ENCODE measurements around the gene CASP6. TPM values are rescaled to one million over a fixed set of nuclear protein-coding genes. Genes with fewer than 3 reads are reported as not detected.
"Not testable (repeated sequence)": the region's sequence is repeated elsewhere in the genome, so short reads cannot be mapped to it uniquely, and the experiment has no call there.

Gene CASP6
- total RNA-seq, 1 donor from 2014 or later = 15.0 TPM

DNA sequence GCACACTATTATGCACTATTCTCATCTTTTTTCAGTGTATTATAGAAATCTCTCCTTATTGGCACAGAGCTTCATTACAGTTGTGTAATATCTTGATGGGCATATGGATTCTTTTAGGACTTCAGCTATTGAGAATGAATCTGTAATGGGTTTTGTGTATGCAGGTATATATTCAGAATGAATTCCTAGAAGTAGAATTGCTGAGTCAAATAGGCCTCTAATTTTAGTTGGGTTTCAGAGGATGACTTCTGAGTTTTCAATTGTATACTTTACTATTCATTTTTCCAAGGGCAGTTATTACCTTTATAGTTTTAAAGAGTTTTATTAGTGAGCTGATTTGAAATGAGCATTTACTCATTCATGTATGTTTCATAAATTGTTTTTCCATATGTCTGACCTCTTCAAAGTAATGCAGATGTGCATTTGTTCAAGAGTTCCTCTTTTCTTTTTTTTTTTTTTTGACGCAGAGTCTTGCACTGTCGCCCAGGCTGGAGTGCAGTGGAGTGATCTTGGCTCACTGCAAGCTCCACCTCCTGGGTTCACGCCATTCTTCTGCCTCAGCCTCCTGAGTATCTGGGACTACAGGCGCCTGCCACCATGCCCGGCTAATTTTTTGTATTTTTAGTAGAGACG is 19.5 kb downstream of the CASP6 start:
- H3K9me3 Mint-ChIP-seq (ENCODE audit: unreplicated experiment) = peaks cover 2% of the 10 kb centered on the region
- no peaks in the 10 kb centered on the region for H3K4me1 Mint-ChIP-seq (ENCODE audit: low read depth, unreplicated experiment)
- TF ChIP-seq, protein P1, sequence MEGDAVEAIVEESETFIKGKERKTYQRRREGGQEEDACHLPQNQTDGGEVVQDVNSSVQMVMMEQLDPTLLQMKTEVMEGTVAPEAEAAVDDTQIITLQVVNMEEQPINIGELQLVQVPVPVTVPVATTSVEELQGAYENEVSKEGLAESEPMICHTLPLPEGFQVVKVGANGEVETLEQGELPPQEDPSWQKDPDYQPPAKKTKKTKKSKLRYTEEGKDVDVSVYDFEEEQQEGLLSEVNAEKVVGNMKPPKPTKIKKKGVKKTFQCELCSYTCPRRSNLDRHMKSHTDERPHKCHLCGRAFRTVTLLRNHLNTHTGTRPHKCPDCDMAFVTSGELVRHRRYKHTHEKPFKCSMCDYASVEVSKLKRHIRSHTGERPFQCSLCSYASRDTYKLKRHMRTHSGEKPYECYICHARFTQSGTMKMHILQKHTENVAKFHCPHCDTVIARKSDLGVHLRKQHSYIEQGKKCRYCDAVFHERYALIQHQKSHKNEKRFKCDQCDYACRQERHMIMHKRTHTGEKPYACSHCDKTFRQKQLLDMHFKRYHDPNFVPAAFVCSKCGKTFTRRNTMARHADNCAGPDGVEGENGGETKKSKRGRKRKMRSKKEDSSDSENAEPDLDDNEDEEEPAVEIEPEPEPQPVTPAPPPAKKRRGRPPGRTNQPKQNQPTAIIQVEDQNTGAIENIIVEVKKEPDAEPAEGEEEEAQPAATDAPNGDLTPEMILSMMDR (IDR thresholded peaks at IDR 0.05; ENCODE audit: partially characterized antibody, unreplicated experiment) = no peak
- no peak overlapping the region for H3K27ac Mint-ChIP-seq (ENCODE audit: unreplicated experiment)
- H3K4me3 Mint-ChIP-seq (ENCODE audit: unreplicated experiment) = no peak overlapping the region
- DNase-seq = no peak
- H3K27me3 Mint-ChIP-seq (ENCODE audit: unreplicated experiment) = no peaks in the 10 kb centered on the region
- no peaks in the 10 kb centered on the region for H3K36me3 Mint-ChIP-seq (ENCODE audit: unreplicated experiment)

GRCh38 chr4:109682875-109683274 is 20.4 kb downstream of the CASP6 start:
- H3K9me3 Mint-ChIP-seq (ENCODE audit: unreplicated experiment) = peaks cover 2% of the 10 kb centered on the region
- TF ChIP-seq, protein P1 (IDR thresholded peaks at IDR 0.05; ENCODE audit: partially characterized antibody, unreplicated experiment) = no peak
- H3K4me3 Mint-ChIP-seq (ENCODE audit: unreplicated experiment) = no peak overlapping the region
- H3K4me1 Mint-ChIP-seq (ENCODE audit: low read depth, unreplicated experiment) = no peaks in the 10 kb centered on the region
- DNase-seq = no peak
- H3K36me3 Mint-ChIP-seq (ENCODE audit: unreplicated experiment) = no peaks in the 10 kb centered on the region
- H3K27ac Mint-ChIP-seq (ENCODE audit: unreplicated experiment) = no peak overlapping the region
- H3K27me3 Mint-ChIP-seq (ENCODE audit: unreplicated experiment) = no peaks in the 10 kb centered on the region

GRCh38 chr4:109678925-109679324 is 24.3 kb downstream of the CASP6 start:
- not testable (repeated sequence) for H3K9me3 Mint-ChIP-seq (ENCODE audit: unreplicated experiment); H3K27me3 Mint-ChIP-seq (ENCODE audit: unreplicated experiment); H3K4me1 Mint-ChIP-seq (ENCODE audit: low read depth, unreplicated experiment); H3K27ac Mint-ChIP-seq (ENCODE audit: unreplicated experiment); H3K4me3 Mint-ChIP-seq (ENCODE audit: unreplicated experiment); H3K36me3 Mint-ChIP-seq (ENCODE audit: unreplicated experiment); DNase-seq

DNA sequence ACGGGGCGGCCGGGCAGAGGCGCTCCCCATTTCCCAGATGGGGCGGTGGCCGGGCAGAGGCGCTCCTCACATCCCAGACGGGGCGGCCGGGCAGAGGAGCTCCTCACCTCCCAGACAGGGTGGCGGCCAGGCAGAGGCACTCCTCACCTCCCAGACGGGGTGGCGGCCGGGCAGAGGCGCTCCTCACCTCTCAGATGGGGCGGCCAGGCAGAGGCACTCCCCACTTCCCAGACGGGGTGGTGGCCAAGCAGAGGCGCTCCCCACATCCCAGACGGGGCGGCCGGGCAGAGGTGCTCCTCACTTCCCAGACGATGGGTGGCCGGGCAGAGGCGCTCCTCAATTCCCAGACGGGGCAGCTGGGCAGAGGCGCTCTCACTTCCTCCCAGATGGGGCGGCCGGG is 24.8 kb downstream of the CASP6 start:
- not testable (repeated sequence) for H3K4me1 Mint-ChIP-seq (ENCODE audit: low read depth, unreplicated experiment); H3K27me3 Mint-ChIP-seq (ENCODE audit: unreplicated experiment); H3K27ac Mint-ChIP-seq (ENCODE audit: unreplicated experiment); H3K4me3 Mint-ChIP-seq (ENCODE audit: unreplicated experiment); DNase-seq; H3K36me3 Mint-ChIP-seq (ENCODE audit: unreplicated experiment); H3K9me3 Mint-ChIP-seq (ENCODE audit: unreplicated experiment)

- TF ChIP-seq, protein P1 (IDR thresholded peaks at IDR 0.05; ENCODE audit: partially characterized antibody, unreplicated experiment) = no peak
- H3K27ac Mint-ChIP-seq (ENCODE audit: unreplicated experiment) = no peak overlapping the region
- H3K36me3 Mint-ChIP-seq (ENCODE audit: unreplicated experiment) = no peaks in the 10 kb centered on the region
- H3K4me1 Mint-ChIP-seq (ENCODE audit: low read depth, unreplicated experiment) = no peaks in the 10 kb centered on the region
- no peaks in the 10 kb centered on the region for H3K27me3 Mint-ChIP-seq (ENCODE audit: unreplicated experiment)
- H3K4me3 Mint-ChIP-seq (ENCODE audit: unreplicated experiment) = no peak overlapping the region
- DNase-seq = no peak
- peaks cover 2% of the 10 kb centered on the region for H3K9me3 Mint-ChIP-seq (ENCODE audit: unreplicated experiment)
These were observed 26.4 kb downstream of the CASP6 start for GRCh38 chr4:109676886-109677285.

- H3K27ac Mint-ChIP-seq (ENCODE audit: unreplicated experiment) = no peak overlapping the region
- H3K27me3 Mint-ChIP-seq (ENCODE audit: unreplicated experiment) = no peaks in the 10 kb centered on the region
- no peak for DNase-seq
- peaks cover 8% of the 10 kb centered on the region for H3K36me3 Mint-ChIP-seq (ENCODE audit: unreplicated experiment)
- no peak overlapping the region for H3K4me3 Mint-ChIP-seq (ENCODE audit: unreplicated experiment)
- peaks cover 2% of the 10 kb centered on the region for H3K9me3 Mint-ChIP-seq (ENCODE audit: unreplicated experiment)
- TF ChIP-seq, protein P1 (IDR thresholded peaks at IDR 0.05; ENCODE audit: partially characterized antibody, unreplicated experiment) = no peak
- no peaks in the 10 kb centered on the region for H3K4me1 Mint-ChIP-seq (ENCODE audit: low read depth, unreplicated experiment)
These were observed 27.4 kb downstream of the CASP6 start for GRCh38 chr4:109675843-109676242.

Data from glutamatergic neuron (in vitro differentiated cells).